Forelimb muscle (tissue), 1 donor: Measurements from ENCODE around the gene PACSIN1. TPM values are rescaled to one million over a fixed set of nuclear protein-coding genes. Genes with fewer than 3 reads are reported as not detected.

Source experiments
- DNase-seq: peaks from one replicate; pipeline ENCODE4 v3.0.0-alpha.2; 2013; ENCODE audit warnings: low read depth
- polyA plus RNA-seq: library from polyadenylated mRNA; unstranded; fragments of 120-200 nt; gene quantifications from one replicate; pipeline ENCODE4 v1.2.1, GENCODE V29; 2013; ENCODE audit not compliant: insufficient read length

Gene PACSIN1
- polyA plus RNA-seq, 1 donor, result 1.1 TPM

GRCh38 chr6:34581561-34581920 lies 115.7 kb downstream of the PACSIN1 start:
- DNase-seq, result no peak

GRCh38 chr6:34583461-34583860 lies 117.6 kb downstream of the PACSIN1 start:
- no peak for DNase-seq

GRCh38 chr6:34583861-34584604 lies 118.2 kb downstream of the PACSIN1 start:
- DNase-seq, result no peak

GRCh38 chr6:34584694-34585093 lies 118.8 kb downstream of the PACSIN1 start:
- no peak for DNase-seq

Other genes with a start within 250 kb of the PACSIN1 start
- 110 TPM for gene HMGA1, start 229.2 kb upstream of the PACSIN1 start, polyA plus RNA-seq
- gene SMIM29, start 217.1 kb upstream of the PACSIN1 start, polyA plus RNA-seq, result 7.6 TPM
- 29.6 TPM for gene NUDT3, start 73.4 kb upstream of the PACSIN1 start, polyA plus RNA-seq
- 1,953 TPM for gene RPS10, start 40.0 kb upstream of the PACSIN1 start, polyA plus RNA-seq
- 0.14 TPM for gene SPDEF, start 90.3 kb downstream of the PACSIN1 start, polyA plus RNA-seq
- 87.2 TPM for gene ILRUN, start 230.7 kb downstream of the PACSIN1 start, polyA plus RNA-seq